K562 (cell line): ENCODE data around the gene FAM83E. TPM values are rescaled to one million over a fixed set of nuclear protein-coding genes. Genes with fewer than 3 reads are reported as not detected.

Experiments used
- CEBPB ChIP-seq: fragments of 450-650 bp; IDR thresholded peaks from 2 replicates; pipeline ENCODE4 v1.6.1; 2016; ENCODE audit warnings: missing genetic modification characterization, missing compliant biosample characterization
- CREM ChIP-seq: IDR thresholded peaks from 2 replicates; pipeline ENCODE4 v1.6.1; 2014; ENCODE audit warnings: antibody characterized with exemption, low read depth
- DEAF1 ChIP-seq: fragments of 450-650 bp; formaldehyde crosslinking; IDR thresholded peaks from 2 replicates; pipeline ENCODE4 v1.4.0; 2020; ENCODE audit warnings: mild to moderate bottlenecking, moderate library complexity
- FOXK1 ChIP-seq: sonication (generic); formaldehyde crosslinking; IDR thresholded peaks from 2 replicates; pipeline ENCODE4 v1.8.0; 2022; ENCODE audit warnings: missing genetic modification reagents, mild to moderate bottlenecking, borderline replicate concordance
- GABPB2 ChIP-seq: fragments of 250-450 bp; sonication (Bioruptor Pico); conservative IDR thresholded peaks from 2 replicates; pipeline ENCODE4 v1.5.1; 2021; ENCODE audit warnings: mild to moderate bottlenecking
- HIVEP1 ChIP-seq: fragments of 250-450 bp; sonication (Bioruptor Pico); IDR thresholded peaks from 2 replicates; pipeline ENCODE4 v1.4.0; 2020; ENCODE audit warnings: mild to moderate bottlenecking
- NCOA2 ChIP-seq, 2 experiments: fragments of 450-650 bp; IDR thresholded peaks; 2 replicates each; pipeline ENCODE4 v1.6.1; 2018; ENCODE audit warnings: mild to moderate bottlenecking in 2 of 2, moderate library complexity in 1 of 2; ENCODE audit not compliant: partially characterized antibody in 2 of 2
- NCOA4 ChIP-seq: fragments of 450-650 bp; IDR thresholded peaks from 2 replicates; pipeline ENCODE4 v1.6.1; 2018; ENCODE audit warnings: mild to moderate bottlenecking; ENCODE audit not compliant: partially characterized antibody
- NFIC ChIP-seq: fragments of 450-650 bp; IDR thresholded peaks from 2 replicates; pipeline ENCODE4 v1.6.1; 2017; ENCODE audit warnings: mild to moderate bottlenecking, inconsistent platforms
- PCBP2 ChIP-seq: fragments of 200-400 bp; formaldehyde crosslinking; IDR thresholded peaks from 2 replicates; pipeline ENCODE4 v1.6.1; 2018; ENCODE audit warnings: low read length, low read depth, mild to moderate bottlenecking, moderate library complexity; ENCODE audit not compliant: poor library complexity, severe bottlenecking
- POLR3A ChIP-seq: IDR thresholded peaks from 2 replicates; pipeline ENCODE4 v1.6.1; 2011; ENCODE audit warnings: borderline replicate concordance, mild to moderate bottlenecking, moderate library complexity; ENCODE audit not compliant: insufficient read length, insufficient read depth; ENCODE audit errors: extremely low read depth
- RAD21 ChIP-seq, 2 experiments: fragments of 250-450 bp in 1 of 2; fragments of 450-650 bp in 1 of 2; sonication (Bioruptor Pico) in 1 of 2; formaldehyde crosslinking in 1 of 2; IDR thresholded peaks in 1 of 2; conservative IDR thresholded peaks in 1 of 2; 2 replicates each; pipeline versions ENCODE4 v1.4.0 to v1.8.0; 2020 to 2022; ENCODE audit warnings: mild to moderate bottlenecking in 2 of 2, moderate library complexity in 1 of 2
- RB1 ChIP-seq: fragments of 450-650 bp; IDR thresholded peaks from 2 replicates; pipeline ENCODE4 v1.6.1; 2017; ENCODE audit warnings: low read depth, mild to moderate bottlenecking
- RBM34 ChIP-seq: fragments of 200-400 bp; formaldehyde crosslinking; IDR thresholded peaks from 2 replicates; pipeline ENCODE4 v1.6.1; 2018; ENCODE audit warnings: low read length, borderline replicate concordance; ENCODE audit not compliant: insufficient read depth
- RFX5 ChIP-seq: IDR thresholded peaks from 2 replicates; pipeline ENCODE4 v1.6.1; 2011; ENCODE audit warnings: low read depth, mild to moderate bottlenecking, improper control_type of control experiment, low read length
- SMARCA4 ChIP-seq: fragments of 450-650 bp; IDR thresholded peaks from 2 replicates; pipeline ENCODE4 v1.6.1; 2016
- TCF3 ChIP-seq: sonication (generic); formaldehyde crosslinking; IDR thresholded peaks from 2 replicates; pipeline ENCODE4 v1.4.0; 2020; ENCODE audit warnings: mild to moderate bottlenecking, missing genetic modification reagents
- U2AF1 ChIP-seq: fragments of 200-400 bp; formaldehyde crosslinking; optimal IDR thresholded peaks from 2 replicates; pipeline ENCODE3; 2017; ENCODE audit warnings: mild to moderate bottlenecking, low read depth, low read length, moderate library complexity
- ZBTB8A ChIP-seq: fragments of 450-650 bp; IDR thresholded peaks from 2 replicates; pipeline ENCODE4 v1.6.1; 2018; ENCODE audit warnings: mild to moderate bottlenecking, moderate library complexity; ENCODE audit not compliant: partially characterized antibody
- ZNF12 ChIP-seq: sonication (generic); formaldehyde crosslinking; IDR thresholded peaks from 2 replicates; pipeline ENCODE4 v1.4.0; 2020; ENCODE audit warnings: mild to moderate bottlenecking, missing genetic modification reagents
- ZNF134 ChIP-seq: fragments of 250-450 bp; sonication (Bioruptor Pico); conservative IDR thresholded peaks from 2 replicates; pipeline ENCODE4 v1.4.0; 2020
- ZNF3 ChIP-seq: fragments of 250-450 bp; sonication (Bioruptor Pico); IDR thresholded peaks from 2 replicates; pipeline ENCODE4 v1.5.0; 2021; ENCODE audit warnings: mild to moderate bottlenecking, moderate library complexity
- ZNF354B ChIP-seq: fragments of 250-450 bp; sonication (Bioruptor Pico); IDR thresholded peaks from 2 replicates; pipeline ENCODE4 v1.4.0; 2020
- ZNF668 ChIP-seq: fragments of 250-450 bp; sonication (Bioruptor Pico); IDR thresholded peaks from 2 replicates; pipeline ENCODE4 v1.8.0; 2022; ENCODE audit warnings: mild to moderate bottlenecking, inconsistent platforms
- polyA plus RNA-seq, 8 experiments: library from polyadenylated mRNA; depleted of rRNA in 4 of 8; stranded (reverse) in 5 of 8; unstranded in 3 of 8; fragments of >200 nt; fragmentation: Nextera tagmentation in 2 of 8; fragmentation: Illumina TruSeq in 1 of 8; extraction: Ambion mirVana in 2 of 8; extraction: Trizol in 1 of 8; gene quantifications; 2 replicates each; pipeline versions ENCODE4 v1.2.1 to v1.2.3, GENCODE V29; 2011 to 2014; ENCODE audit warnings: inconsistent platforms in 1 of 8, missing spikeins in 1 of 8
- total RNA-seq, 7 experiments: library from RNA; depleted of rRNA in 6 of 7; stranded (reverse); fragments of >200 nt in 6 of 7; fragmentation: Illumina TruSeq in 2 of 7; extraction: Trizol in 2 of 7; gene quantifications; 2 replicates each; pipeline versions ENCODE4 v1.2.1 to v1.2.3, GENCODE V29; 2011 to 2021; ENCODE audit warnings: low replicate concordance in 1 of 7
- TF ChIP-seq, protein P1 (sequence below): sonication (generic); formaldehyde crosslinking; IDR thresholded peaks from 2 replicates; pipeline ENCODE4 v1.8.1; 2023; ENCODE audit warnings: mild to moderate bottlenecking, missing genetic modification reagents
- TF ChIP-seq, protein P2 (sequence below): IDR thresholded peaks from 2 replicates; pipeline ENCODE4 v1.6.1; 2011; ENCODE audit not compliant: insufficient read length; ENCODE audit errors: extremely low read depth

The FAM83E gene
- total and polyA plus RNA-seq, 9 of the 15 experiments (the other 6 are each of a cell fraction or from before 2014, with no cell fraction given) = 0.15 to 0.87 (median 0.29) TPM; not detected in 4

- peak; percentile 32; the same call in 1 of the 2 replicates for TF ChIP-seq ZNF12 (CRISPR knock-in tag)
- peak; percentile 96 for TF ChIP-seq CREM
- TF ChIP-seq ZNF668 (CRISPR knock-in tag) = no peak
- TF ChIP-seq, protein P1, sequence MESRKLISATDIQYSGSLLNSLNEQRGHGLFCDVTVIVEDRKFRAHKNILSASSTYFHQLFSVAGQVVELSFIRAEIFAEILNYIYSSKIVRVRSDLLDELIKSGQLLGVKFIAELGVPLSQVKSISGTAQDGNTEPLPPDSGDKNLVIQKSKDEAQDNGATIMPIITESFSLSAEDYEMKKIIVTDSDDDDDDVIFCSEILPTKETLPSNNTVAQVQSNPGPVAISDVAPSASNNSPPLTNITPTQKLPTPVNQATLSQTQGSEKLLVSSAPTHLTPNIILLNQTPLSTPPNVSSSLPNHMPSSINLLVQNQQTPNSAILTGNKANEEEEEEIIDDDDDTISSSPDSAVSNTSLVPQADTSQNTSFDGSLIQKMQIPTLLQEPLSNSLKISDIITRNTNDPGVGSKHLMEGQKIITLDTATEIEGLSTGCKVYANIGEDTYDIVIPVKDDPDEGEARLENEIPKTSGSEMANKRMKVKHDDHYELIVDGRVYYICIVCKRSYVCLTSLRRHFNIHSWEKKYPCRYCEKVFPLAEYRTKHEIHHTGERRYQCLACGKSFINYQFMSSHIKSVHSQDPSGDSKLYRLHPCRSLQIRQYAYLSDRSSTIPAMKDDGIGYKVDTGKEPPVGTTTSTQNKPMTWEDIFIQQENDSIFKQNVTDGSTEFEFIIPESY = peak; percentile 92
- peak; percentile 99 for TF ChIP-seq RB1
- TF ChIP-seq HIVEP1 (CRISPR knock-in tag) = no peak
- 0 out of 2 replicates have a peak, but pooled peaks have one; percentile 8 for TF ChIP-seq SMARCA4
- TF ChIP-seq RAD21 (CRISPR knock-in tag; conservative IDR thresholded peaks at IDR 0.05 in 1 of 2, IDR thresholded peaks at IDR 0.05 in 1 of 2) = no peak
- no peak for TF ChIP-seq U2AF1
- no peak for TF ChIP-seq CEBPB (tag)
- no peak for TF ChIP-seq DEAF1 (CRISPR knock-in tag)
- no peak for TF ChIP-seq POLR3A
- no peak for TF ChIP-seq NCOA4
- no peak for TF ChIP-seq ZBTB8A
- no peak for TF ChIP-seq ZNF134
- no peak for TF ChIP-seq TCF3
- TF ChIP-seq ZNF3 (CRISPR knock-in tag) = no peak
- TF ChIP-seq GABPB2 (CRISPR knock-in tag) = no peak
- no peak for TF ChIP-seq PCBP2
- no peak for TF ChIP-seq ZNF354B (CRISPR knock-in tag)
- TF ChIP-seq NCOA2 (IDR thresholded peaks at IDR 0.05; ENCODE audit: partially characterized antibody in 2 of 2) = no peak
- no peak for TF ChIP-seq FOXK1 (CRISPR knock-in tag)
- TF ChIP-seq RFX5 = peak; percentile 98
- no peak for TF ChIP-seq NFIC
- TF ChIP-seq RBM34 = no peak
- TF ChIP-seq, protein P2, sequence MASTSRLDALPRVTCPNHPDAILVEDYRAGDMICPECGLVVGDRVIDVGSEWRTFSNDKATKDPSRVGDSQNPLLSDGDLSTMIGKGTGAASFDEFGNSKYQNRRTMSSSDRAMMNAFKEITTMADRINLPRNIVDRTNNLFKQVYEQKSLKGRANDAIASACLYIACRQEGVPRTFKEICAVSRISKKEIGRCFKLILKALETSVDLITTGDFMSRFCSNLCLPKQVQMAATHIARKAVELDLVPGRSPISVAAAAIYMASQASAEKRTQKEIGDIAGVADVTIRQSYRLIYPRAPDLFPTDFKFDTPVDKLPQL = no peak
Measured at GRCh38 chr19:48660852-48661710, 46.2 kb upstream of the FAM83E start (continued).
